Cardiac septum (tissue), 1 donor: ENCODE results near the gene PIK3C2B. TPM values are rescaled to one million over a fixed set of nuclear protein-coding genes. Genes with fewer than 3 reads are reported as not detected.
"Not testable (repeated sequence)": the region's sequence is repeated elsewhere in the genome, so short reads cannot be mapped to it uniquely, and the experiment has no call there.

ENCODE experiments used
- DNase-seq: peaks from one replicate; pipeline ENCODE4 v3.0.0-alpha.2; 2020; ENCODE audit warnings: low spot score
- intact Hi-C: fragments of 100-400 bp; cut with DNase I; formaldehyde crosslinking; loops from one replicate; pipeline ENCODE4 v1.14.0; 2022
- long read RNA-seq: library from polyadenylated mRNA; unstranded; transcript quantifications from one replicate; pipeline ENCODE4 v2.0.0, GENCODE V29; 2021
- total RNA-seq: library from RNA; stranded (reverse); fragmentation: NEBNext Ultra II Directional; extraction: Animal tissue kit (Norgen Biotek cat#: 25700); gene quantifications from one replicate; pipeline ENCODE4 v1.2.1, GENCODE V29; 2021
- donor health status: DM: no; HTN: no; CAD: no.

Gene PIK3C2B, protein sequence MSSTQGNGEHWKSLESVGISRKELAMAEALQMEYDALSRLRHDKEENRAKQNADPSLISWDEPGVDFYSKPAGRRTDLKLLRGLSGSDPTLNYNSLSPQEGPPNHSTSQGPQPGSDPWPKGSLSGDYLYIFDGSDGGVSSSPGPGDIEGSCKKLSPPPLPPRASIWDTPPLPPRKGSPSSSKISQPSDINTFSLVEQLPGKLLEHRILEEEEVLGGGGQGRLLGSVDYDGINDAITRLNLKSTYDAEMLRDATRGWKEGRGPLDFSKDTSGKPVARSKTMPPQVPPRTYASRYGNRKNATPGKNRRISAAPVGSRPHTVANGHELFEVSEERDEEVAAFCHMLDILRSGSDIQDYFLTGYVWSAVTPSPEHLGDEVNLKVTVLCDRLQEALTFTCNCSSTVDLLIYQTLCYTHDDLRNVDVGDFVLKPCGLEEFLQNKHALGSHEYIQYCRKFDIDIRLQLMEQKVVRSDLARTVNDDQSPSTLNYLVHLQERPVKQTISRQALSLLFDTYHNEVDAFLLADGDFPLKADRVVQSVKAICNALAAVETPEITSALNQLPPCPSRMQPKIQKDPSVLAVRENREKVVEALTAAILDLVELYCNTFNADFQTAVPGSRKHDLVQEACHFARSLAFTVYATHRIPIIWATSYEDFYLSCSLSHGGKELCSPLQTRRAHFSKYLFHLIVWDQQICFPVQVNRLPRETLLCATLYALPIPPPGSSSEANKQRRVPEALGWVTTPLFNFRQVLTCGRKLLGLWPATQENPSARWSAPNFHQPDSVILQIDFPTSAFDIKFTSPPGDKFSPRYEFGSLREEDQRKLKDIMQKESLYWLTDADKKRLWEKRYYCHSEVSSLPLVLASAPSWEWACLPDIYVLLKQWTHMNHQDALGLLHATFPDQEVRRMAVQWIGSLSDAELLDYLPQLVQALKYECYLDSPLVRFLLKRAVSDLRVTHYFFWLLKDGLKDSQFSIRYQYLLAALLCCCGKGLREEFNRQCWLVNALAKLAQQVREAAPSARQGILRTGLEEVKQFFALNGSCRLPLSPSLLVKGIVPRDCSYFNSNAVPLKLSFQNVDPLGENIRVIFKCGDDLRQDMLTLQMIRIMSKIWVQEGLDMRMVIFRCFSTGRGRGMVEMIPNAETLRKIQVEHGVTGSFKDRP (N-terminal part only)
- 28.8 TPM for total RNA-seq
- long read RNA-seq, partial matches to known transcripts, result 2 of 13 reads
- long read RNA-seq, other reads (novel, unspliced or antisense), result 11 of 13 reads

GRCh38 chr1:204494281-204495077, at the start of gene PIK3C2B:
TSS of gene PIK3C2B (minus strand) at chr1:204494805. CDS start at chr1:204469802, 25,003 bp downstream.
- intact Hi-C loops, result loop anchor here (1.0 to 2.0 kb wide), 2 partner anchors 28 to 48 kb away; no protein-coding TSS in a partner anchor
- DNase-seq, result peak; percentile 90

DNA sequence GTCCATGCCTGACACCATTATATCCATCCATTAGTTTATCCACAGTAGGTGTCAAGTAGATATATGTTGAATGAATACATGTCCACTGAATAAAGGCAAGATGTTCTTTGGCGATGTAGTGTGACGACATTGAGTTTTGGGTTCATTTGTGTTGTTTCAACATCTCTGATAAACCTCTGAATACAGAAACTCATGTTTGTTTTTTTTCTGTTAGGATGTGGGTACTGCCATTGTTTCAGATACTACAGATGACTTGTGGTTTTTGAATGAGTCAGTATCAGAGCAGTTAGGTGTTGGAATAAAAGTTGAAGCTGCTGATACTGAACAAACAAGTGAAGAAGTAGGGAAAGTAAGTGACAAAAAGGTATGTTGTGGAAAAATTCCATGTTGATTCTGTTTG, 49.7 kb upstream of the PIK3C2B start:
- no peak for DNase-seq
- intact Hi-C loops, result no loop called here

GRCh38 chr1:204541626-204542025, 47.0 kb upstream of the PIK3C2B start:
- intact Hi-C loops, result no loop called here

GRCh38 chr1:204532832-204533231, 38.2 kb upstream of the PIK3C2B start:
- DNase-seq, result no peak
- intact Hi-C loops, result no loop called here

More at GRCh38 chr1:204541626-204542025, 47.0 kb upstream of the PIK3C2B start:
- DNase-seq, result no peak

DNA sequence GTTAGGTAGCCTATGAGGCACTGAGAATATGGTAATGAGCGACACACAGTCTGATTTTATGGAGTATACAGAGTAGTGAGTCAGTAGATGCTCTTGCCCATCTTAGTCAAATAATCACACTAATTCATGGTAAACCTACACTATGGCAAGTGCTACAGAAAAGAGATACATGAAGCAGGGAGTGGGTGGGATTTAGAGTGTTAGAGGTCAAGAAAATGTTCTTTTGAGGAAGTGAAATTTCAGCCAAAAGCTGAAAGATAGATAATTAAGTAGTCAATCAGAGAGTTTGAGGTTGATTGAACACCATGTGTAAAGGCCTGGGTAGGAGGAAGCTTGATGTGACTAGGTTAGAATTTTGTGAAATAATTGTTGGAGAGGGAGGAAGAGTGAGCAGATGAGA, 36.3 kb upstream of the PIK3C2B start:
- intact Hi-C loops, result no loop called here
- no peak for DNase-seq

DNA sequence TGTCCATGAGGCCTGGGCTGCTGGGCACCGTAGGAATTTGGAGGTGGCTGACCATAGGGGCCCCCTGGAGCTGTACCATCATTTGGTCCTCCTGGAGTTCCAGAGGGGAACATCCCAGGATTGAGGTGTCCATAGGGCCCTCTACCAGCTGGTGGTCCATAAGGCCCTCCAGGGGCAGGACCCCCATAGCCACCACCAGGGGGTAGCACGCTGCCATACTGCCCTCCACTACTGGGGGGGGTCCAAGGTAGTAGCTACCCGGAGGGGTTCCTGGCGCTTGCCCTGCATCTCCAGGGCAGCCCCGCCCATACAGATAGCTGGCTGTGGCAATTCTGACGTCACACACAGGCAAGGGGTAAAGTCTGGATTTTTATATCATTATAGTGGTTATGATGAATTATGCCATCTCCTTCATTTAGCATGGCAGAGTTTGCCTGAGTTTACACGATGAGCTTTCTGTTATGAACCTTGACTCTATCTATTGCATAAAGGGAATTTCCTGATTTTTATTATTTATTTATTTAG, 34.8 kb upstream of the PIK3C2B start:
- DNase-seq, result no peak
- intact Hi-C loops, result no loop called here

DNA sequence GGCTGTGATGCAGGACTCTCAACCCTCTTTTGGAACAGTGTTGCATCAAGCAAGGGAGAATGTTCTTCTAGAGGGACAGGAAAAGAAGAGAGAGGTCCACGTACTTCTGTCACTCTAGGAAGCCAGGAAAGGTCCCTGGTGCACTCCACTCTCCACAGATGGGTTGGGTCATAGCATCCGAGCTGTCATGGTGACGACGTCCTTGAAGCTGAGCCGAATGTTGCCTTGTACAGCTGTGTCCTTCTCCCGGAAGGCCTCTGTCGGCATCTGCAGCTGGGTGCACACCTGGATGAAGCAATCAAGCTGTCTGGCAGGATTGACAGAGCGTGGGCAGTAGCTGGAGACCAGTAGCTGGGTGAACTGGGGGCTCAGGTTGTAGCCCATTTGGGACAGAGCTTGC, 34.1 kb upstream of the PIK3C2B start:
- intact Hi-C loops, result no loop called here

GRCh38 chr1:204528241-204528640, 33.6 kb upstream of the PIK3C2B start:
- DNase-seq, result no peak
- intact Hi-C loops, result no loop called here

More for the DNA sequence above, 34.1 kb upstream of the PIK3C2B start:
- DNase-seq, result no peak

DNA sequence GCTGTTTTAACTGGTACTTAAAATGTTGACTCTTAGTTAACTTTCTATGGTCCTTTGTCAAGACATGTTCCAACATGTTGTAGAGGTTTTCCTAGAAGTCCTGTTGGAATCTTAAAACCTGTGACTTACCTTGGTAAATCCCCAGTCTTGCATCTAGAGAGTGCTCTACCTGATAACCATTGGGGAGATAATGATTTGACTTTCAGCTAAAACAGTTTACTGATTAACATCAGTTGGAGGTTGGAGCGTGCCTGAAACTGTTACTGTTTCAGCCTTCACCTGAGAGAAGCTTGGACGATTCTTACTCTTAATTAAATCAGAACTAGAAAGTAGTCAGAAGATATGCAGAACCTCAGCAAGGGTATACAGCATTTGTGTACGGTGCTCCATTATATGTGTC, 30.4 kb upstream of the PIK3C2B start:
- intact Hi-C loops, result no loop called here
- DNase-seq, result no peak

DNA sequence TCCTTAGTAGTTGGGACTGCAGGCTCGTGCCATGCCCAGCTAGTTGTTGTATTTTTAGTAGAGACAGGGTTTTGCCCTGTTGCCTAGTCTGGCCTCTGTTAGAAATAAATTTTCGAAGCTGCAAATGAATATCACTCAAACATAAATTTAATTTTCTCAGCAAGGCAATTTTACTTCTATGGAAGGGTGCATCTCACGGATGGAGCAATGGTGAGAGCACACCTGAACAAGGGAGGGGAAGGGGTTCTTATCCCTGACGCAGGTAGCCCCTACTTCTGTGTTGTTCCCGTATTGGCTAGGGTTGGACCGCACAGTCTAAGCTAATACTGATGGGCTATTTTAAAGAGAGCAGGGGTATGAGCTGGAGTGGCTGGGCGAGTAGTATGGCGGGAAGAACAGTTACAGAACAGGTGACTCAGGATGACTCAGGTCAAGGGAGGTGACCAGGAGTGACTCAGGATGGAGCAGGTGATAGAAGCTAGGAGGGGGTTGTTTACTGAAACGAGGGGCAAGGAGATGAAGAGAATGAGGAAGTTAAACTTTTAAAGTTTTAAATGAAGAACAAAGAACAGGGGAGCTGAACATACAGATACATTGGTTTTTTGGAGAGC, 29.1 kb upstream of the PIK3C2B start:
- intact Hi-C loops, result no loop called here
- no peak for DNase-seq

DNA sequence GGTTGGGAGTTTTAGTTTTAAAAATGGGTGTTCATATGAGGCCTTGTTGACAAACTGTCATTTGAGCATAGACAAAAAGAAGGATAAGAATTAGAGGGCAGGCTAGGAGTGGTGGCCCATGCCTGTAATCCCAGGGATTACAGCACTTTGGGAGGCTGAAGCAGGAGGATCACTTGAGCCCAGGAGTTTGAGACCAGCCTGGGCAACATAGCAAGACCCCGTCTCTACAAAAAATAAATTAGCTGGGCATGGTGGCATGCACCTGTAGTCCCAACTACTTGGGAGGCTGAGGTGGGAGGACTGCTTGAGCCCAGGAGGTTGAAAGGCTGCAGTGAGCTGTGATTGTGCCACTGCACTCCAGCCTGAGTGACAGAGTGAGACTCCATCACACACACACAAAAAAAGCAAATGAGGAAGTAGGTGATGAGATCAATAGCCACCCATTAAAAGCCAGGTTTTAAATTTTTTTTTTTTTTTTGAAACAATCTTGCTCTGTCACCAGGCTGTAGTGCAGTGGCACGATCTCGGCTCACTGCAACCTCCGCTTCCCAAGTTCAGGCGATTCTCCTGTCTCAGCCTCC, 27.4 kb upstream of the PIK3C2B start:
- DNase-seq, intact Hi-C loops: not testable (repeated sequence)

GRCh38 chr1:204520834-204521709, 26.5 kb upstream of the PIK3C2B start:
- intact Hi-C loops, result no loop called here
- no peak for DNase-seq

- DNase-seq, intact Hi-C loops: not testable (repeated sequence)
These were observed 22.8 kb upstream of the PIK3C2B start for GRCh38 chr1:204517382-204517781.

GRCh38 chr1:204516180-204516879, 21.7 kb upstream of the PIK3C2B start, which contains the start of gene MDM4:
TSS of gene MDM4 (plus strand) at chr1:204516406. CDS start at chr1:204525519, 9,113 bp downstream.
- peak; percentile 96 for DNase-seq
- intact Hi-C loops, result no loop called here

DNA sequence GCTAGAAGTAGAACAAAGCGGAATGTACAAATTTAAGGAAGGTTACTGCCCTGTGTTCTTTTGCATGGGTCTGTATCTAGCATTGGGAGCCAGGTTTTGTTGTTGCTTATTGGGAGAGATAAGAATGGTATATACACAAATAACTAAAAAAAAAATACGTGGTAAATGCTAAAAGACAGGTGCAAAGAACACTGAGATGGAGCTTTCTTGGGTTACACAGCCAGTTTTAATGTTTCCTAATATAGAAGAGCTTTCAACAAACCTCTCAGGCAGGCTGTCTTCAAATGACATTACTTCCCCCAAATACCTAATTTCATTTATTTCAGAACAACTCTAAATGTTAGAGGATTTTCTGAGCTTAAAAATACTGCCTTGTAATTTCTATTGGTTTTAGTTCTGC, 20.2 kb upstream of the PIK3C2B start:
- DNase-seq, result no peak
- intact Hi-C loops, result no loop called here

DNA sequence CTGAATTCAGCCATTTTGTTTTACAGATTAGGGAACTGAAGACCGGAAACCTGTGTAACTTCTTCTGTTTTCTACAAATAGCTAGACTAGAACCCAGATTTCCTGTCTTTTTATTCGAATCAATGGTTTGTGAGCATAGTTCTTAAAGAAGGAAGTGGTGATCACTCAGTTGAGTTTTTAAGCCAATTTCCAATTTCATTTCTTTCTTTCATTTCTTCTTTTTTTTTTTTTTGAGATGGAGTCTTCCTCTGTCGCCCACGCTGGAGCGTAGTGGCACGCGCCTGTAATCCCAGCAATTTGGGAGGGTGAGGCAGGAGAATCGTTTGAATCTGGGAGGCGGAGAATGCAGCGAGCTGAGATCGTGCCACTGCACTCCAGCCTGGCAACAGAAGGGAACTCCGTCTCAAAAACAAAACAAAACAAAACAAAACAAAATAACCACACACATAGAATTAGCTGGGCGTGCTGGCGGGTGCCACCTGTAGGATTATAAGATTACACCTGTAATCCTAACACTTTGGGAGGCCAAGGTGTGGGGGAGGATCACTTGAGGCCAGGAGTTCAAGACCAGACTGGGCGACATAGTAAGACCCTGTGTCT, 18.6 kb upstream of the PIK3C2B start:
- intact Hi-C loops, result no loop called here
- no peak for DNase-seq
